NCI-H446 treated with DMSO at 0.1 percent for 48 hours (cell line): ENCODE data around the gene TIMM22.
"Not testable (repeated sequence)": the region's sequence is repeated elsewhere in the genome, so short reads cannot be mapped to it uniquely, and the experiment has no call there.

Experiments used
- DNase-seq: peaks from one replicate; lab custom pipeline; 2025; lab: John Stamatoyannopoulos, UW

TIMM22 gene

GRCh38 chr17:996554-997344 is at the start of gene TIMM22:
Gene TIMM22, plus strand, starts transcription at chr17:997129. Its CDS starts 14 bp downstream, at chr17:997143.
- DNase-seq, result peak; percentile 96

GRCh38 chr17:948284-948852 is 48.6 kb upstream of the TIMM22 start:
- no peak for DNase-seq

DNA sequence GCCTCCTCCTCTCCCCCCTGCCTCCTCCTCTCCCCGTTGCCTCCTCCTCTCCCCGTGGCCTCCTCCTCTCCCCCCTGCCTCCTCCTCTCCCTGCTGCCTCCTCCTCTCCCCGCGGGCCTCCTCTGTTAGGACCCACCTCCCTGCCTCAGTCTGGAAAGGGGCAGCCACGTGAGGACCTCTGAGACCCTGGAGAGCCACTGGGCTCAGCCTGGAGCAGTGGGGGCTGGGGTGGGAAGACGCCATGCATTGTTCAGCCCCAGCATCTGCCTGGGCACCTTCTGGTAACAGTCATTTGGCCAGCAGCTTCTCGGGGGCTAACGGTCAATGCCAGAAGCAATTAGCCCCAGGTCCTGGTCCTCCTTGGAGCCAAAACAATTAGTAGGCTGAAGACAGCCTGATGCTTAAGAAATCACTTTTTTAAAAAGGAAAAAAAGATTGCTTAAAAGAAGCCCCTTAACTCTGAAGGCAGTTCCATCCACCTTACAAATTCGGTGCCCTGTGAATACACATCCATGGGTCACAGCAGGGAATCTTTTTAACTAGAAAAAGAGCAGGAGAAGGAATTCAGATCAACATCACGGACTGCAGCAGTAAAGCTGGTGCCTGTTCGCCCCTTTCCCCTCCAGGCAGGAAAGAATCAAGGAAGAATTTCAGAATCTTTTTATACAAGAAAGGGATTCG is 47.2 kb upstream of the TIMM22 start:
- no peak for DNase-seq

DNA sequence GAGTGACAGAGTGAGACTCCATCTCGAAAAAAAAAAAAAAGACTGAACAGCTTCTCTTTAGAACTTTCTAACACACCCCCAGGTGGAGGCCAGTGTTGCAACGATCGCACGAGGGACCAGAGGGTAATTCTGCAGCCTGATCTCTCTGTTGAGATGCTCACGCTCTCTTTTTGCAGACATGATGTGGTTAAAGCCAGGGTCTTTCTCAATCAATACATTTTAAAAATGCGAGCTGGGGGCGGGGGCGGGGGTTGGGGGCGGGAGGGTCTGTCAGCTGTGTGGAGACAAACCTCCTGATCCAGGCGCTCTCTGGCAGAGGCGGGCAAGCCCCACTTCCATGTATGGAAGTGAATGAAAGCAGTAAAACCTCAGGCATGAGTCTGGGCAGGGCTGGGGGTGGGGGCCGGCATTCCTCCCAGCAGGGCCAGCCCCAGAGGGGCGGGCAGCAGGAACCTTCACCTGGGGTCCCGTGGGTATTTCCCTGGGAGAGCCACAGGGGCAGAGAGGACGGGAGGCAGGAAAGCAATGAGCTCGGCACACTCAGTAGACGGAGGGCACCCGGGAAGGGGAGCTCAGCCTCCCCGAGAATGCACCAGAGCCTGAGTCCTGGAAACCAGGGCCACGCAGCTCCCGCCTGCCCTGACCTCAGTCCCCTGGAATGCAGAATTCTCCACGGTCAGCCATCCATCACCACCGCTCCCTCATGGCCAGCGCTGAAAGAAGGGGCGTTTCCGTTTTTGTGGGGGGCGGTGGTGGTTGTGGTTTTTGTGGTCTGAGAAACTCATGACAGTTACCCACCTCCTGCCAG is 45.4 kb upstream of the TIMM22 start:
- no peak for DNase-seq

- DNase-seq, result not testable (repeated sequence)
These were observed 44.3 kb upstream of the TIMM22 start for GRCh38 chr17:952592-952991.

GRCh38 chr17:953767-954166 is 43.2 kb upstream of the TIMM22 start:
- no peak for DNase-seq

GRCh38 chr17:954431-955164 is 42.3 kb upstream of the TIMM22 start:
- no peak for DNase-seq

DNA sequence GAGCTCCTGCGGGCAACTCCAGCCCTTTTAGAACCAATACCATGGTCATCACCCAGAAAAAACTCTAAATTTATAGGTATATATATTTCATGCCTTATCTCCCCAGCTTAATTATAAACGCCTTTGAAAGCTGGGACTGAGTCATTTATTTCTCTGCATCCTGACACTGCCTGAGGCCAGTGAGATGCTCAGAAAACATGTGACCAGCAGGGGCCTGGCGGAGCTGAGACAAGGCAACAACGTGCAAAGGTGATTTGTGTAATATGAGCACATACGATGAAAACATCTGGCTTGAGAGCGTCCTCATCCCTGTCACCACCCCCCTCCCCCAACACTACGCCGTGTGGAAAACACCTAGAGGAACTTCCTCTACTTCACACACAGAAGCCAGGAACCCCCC is 40.0 kb upstream of the TIMM22 start:
- DNase-seq, result no peak

DNA sequence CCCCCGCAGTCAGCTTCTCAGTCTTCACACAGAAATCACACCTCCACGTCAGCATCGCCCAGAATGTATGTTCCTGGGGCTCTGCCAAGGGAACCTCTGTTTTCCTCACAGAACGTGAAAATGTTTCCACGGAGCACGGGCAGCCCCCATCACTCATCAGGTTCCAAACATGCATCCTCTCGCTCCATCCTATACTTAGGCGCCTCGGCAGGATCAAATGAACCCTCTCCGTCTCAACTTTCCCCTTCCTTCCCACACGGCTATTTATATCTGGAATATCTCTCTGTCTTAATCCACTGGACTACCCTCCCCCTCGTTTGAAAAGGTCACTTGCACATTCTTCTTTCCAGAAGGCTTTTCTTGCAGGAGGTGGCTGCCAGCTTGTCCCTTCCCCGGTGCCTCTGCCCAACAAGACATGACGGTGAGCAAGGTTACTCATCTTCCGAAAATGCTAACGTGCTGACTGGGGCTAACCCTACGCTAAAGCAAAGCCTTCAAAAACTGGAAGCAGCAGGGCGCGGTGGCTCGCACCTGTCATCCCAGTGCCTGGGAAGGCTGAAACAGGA is 39.0 kb upstream of the TIMM22 start:
- no peak for DNase-seq

DNA sequence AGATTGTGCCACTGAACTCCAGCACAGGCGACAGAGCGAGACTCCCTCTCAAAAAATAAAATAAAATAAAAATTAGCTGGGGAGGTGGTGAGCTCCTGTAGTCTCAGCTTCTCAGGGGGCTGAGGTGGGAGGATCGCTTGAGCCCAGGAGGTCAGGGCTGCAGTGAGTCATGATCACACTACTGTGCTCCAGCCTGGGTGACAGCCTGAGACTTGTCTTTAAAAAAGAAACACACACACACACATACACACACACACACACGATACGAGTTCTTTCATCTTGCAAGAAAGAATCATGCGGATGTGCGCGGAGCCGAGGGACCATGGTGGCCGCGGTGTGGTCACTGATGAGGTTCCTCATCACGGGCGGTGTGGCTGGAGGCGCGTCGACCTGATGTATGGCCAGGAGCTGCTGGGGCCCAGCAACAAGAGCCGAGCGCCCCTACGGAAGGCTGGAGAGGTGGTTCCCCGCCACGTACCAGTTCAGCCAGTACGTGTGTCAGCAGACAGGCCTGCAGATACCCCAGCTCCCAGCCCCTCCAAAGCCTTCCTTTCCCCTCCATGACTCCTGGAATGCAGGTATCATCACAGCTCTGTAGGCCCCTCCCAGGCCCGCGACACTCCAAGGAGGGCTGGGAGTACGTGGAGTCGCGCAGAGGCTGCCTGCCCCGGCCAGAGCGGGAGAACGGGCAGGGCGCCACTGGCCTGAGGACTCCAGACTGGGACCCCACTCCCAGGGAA is 38.0 kb upstream of the TIMM22 start:
- DNase-seq, result no peak

GRCh38 chr17:962166-962565 is 34.8 kb upstream of the TIMM22 start:
- DNase-seq, result no peak

DNA sequence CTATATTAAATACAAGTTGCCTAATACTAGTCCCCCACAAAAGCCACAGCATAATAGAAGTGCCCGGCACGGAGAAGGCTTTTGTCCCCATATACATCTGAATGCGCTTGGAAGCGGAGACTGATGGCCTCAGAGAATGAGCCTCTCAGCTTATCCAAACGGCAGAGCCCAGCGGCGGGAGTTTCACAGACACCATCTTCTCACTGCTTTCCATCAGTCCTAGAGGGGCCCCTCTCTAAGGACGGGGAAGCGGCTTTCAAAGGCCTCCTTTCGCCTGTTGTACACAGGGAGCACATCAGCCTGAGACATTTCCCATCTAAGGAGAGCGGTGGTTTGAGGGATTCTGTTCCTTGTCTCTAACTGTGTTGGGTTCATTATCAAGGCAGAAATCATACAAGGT is 34.3 kb upstream of the TIMM22 start:
- DNase-seq, result no peak

GRCh38 chr17:964876-965275 is 32.1 kb upstream of the TIMM22 start:
- no peak for DNase-seq

GRCh38 chr17:965311-965989 is 31.5 kb upstream of the TIMM22 start:
- DNase-seq, result no peak

- no peak for DNase-seq
These were observed 29.8 kb upstream of the TIMM22 start for GRCh38 chr17:967122-967521.

DNA sequence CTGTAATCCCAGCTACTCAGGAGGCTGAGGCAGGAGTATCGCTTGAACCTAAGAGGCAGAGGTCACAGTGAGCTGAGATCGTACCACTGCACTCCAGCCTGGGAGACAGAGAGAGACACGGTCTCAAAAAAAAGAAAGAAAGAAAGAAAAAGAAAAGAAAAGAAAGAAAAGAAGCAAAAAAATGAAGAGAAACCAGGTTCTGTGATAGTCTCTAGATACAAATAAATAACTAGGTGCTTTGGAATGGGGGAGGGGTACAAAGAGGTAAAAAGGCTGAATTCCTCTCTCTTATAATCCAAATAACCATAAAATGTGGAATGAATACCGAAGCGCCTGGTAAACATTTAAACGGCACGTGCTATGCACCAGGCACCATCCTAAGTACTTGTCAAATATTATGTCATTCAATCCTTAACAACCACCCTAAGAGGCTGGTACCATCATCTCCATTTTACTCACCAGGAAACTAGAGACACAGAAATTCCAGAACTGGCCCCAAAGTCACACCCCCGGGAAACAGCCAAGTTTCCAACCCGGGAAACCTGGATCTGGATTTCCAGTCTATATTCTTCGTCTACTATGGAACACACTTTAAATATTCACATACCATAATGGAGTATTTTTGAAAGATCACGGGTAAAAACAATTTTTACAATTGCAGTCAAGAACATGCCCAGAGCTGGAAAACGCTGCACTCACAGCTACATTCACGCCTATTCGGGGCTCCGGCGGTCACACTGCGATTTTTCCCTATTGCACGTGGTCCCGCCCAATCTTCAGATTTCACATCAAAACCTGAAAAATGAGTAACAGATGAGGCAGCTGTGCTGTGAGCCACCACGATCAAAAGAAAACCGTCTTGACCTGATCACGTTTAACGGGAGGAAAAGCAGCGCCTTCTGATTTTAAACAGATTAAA is 27.9 kb upstream of the TIMM22 start:
- no peak for DNase-seq

GRCh38 chr17:969811-970355 is 27.0 kb upstream of the TIMM22 start:
- no peak for DNase-seq

- no peak for DNase-seq
These were observed 26.6 kb upstream of the TIMM22 start for GRCh38 chr17:970364-970763.

DNA sequence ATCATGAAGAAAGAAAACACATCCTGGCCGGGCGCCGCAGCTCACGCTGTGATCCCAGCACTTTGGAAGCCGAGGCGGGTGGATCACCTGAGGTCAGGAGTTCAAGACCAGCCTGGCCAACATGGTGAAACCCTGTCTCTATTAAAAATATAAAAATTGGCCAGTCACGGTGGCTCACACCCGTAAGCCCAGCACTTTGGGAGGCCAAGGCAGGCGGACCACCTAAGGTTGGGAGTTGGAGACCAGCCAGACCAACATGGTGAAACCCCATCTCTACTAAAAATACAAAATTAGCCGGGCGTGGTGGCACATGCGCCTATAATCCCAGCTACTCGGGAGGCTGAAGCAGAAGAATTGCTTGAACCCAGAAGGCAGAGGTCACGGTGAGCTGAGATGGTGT is 25.1 kb upstream of the TIMM22 start:
- not testable (repeated sequence) for DNase-seq
